ENCODE results near the gene CCDC17.
A peak's percentile ranks its signal among the peaks of the same experiment; 100 is the strongest.
"Not testable (repeated sequence)": the region's sequence is repeated elsewhere in the genome, so short reads cannot be mapped to it uniquely, and the experiment has no call there.

The CCDC17 gene

DNA sequence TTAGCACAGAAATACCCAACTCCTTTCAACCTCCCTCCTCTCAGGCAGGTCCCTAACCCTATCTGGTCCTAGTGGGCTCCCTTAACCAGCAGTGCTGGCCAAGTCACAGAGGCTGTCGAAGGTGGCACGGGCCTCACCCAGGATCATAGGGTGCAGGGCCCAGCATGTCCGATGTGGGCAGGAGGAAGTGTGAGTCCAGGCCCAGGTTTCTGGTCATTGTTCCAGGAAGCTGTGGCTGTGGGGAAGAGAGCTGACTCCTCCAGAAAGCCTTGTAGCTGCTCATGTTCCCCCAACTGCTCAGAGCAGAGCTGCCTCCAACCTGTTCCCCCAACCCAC, 2.4 kb downstream of the CCDC17 start:
- DNase-seq = no peak

- no peak for DNase-seq
Measured at GRCh38 chr1:45620588-45621500, 3.0 kb downstream of the CCDC17 start.

DNA sequence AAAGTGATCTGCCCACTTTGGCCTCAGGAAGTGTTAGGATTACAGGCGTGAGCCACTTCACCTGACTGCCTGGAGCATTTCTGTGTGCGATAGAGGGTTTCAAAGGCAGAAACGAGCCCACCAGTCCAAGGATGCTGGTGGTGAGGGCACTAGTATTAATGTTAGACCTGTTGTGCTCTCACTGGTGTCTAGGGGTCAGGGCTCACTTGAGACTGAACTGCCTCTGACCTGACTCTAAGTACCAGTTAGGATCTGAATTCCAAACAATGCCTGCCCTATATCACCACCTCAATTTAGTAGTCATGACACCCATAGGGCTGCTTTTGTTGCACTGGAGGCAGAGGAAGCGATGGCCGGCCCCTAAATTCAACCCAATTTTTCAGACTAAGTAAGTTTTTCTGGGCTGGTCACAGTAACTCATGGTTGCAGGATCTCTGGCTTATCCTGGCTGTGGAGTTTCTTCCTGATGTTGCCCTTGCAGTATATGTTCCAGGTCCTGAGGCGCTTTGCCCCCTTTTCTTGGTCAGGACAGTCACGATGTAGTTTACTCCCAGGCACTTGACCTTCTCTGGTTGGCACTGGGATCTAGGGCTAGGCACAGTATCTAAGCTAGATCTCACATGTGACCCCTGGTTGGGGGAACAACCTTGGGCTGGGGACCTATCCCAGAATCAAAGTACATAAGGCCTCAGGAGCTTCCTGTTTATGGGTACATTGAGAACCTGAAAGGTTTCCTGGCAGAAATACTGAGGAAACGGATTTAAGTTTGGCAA, 4.5 kb downstream of the CCDC17 start:
- no peak for DNase-seq

DNA sequence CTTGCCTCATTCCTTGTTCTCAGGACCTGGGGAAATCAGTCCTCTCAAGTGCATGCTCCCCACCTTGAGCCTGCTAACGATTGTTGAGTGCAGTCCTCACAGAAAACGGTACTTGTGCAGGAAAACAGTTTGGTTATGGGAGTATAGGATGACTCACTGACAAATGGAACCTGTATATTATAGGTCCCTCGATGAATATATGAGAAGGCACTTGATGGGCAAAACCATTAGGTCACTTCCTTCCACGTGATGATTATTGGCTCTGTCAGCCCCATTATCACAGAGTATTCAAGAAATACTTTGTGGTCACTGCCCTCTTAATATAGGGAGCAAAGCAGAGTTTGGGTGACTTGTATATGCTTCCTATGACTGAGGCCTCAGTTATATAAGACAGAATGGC, 6.2 kb downstream of the CCDC17 start:
- DNase-seq = no peak

GRCh38 chr1:45615885-45616284, 8.0 kb downstream of the CCDC17 start:
- DNase-seq = no peak

GRCh38 chr1:45612941-45613579, 10.8 kb downstream of the CCDC17 start:
- no peak for DNase-seq

DNA sequence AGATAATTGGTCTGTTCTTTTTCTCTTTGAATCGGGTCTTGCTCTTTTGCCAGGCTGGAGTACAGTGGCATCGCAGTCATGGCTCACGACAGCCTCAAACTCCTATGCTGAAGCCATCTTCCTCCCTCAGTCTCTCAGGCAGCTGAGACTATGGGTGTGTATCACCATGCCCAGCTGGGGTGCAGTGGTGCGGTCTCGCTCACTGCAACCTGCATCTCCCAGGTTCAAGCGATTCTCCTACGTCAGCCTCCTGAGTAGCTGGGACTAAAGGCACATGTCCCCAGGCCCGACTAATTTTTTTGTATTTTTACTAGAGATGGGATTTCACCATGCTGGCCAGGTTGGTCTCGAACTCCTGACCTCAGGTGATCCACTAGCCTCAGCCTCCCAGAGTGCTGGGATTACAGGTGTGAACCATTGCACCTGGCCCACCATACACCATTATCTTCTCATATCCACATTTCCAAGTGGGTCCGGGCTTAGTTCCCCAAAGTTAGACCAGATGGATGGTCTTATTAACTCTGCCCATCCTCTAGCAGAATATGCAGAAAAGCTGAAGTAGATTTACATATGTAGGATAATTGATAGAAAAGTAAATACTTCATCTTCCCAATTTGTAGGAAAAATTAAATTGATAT, 13.1 kb downstream of the CCDC17 start:
- no peak for DNase-seq

GRCh38 chr1:45608175-45609156, 15.4 kb downstream of the CCDC17 start:
- DNase-seq = no peak

DNA sequence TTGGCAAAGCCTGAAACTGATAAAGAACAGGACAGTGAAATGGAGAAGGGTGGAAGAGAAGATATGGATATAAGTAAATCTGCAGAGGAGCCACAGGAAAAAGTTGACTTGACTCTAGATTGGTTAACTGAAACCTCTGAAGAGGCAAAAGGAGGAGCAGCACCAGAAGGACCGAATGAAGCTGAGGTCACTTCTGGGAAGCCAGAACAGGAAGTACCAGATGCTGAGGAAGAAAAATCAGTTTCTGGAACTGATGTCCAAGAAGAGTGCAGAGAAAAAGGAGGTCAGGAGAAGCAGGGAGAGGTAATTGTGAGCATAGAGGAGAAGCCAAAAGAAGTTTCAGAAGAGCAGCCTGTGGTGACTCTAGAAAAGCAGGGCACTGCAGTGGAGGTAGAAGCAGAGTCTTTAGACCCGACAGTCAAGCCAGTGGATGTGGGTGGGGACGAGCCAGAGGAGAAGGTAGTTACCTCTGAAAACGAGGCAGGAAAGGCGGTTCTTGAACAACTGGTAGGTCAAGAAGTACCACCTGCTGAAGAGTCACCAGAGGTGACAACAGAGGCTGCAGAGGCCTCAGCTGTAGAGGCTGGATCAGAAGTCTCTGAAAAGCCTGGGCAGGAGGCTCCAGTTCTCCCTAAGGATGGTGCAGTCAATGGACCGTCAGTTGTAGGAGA, 16.3 kb downstream of the CCDC17 start:
- DNase-seq = no peak

- no peak for DNase-seq
Measured at GRCh38 chr1:45604239-45604638, 19.6 kb downstream of the CCDC17 start.

- not testable (repeated sequence) for DNase-seq
Measured at GRCh38 chr1:45596765-45597164, 27.1 kb downstream of the CCDC17 start.

- no peak for DNase-seq
Measured at GRCh38 chr1:45594412-45594811, 29.4 kb downstream of the CCDC17 start.

GRCh38 chr1:45589861-45590260, 34.0 kb downstream of the CCDC17 start:
- no peak for DNase-seq

GRCh38 chr1:45586769-45587168, 37.1 kb downstream of the CCDC17 start:
- no peak for DNase-seq

GRCh38 chr1:45585496-45586075, 38.3 kb downstream of the CCDC17 start:
- no peak for DNase-seq

- DNase-seq = no peak
Measured at GRCh38 chr1:45585110-45585426, 38.8 kb downstream of the CCDC17 start.

DNA sequence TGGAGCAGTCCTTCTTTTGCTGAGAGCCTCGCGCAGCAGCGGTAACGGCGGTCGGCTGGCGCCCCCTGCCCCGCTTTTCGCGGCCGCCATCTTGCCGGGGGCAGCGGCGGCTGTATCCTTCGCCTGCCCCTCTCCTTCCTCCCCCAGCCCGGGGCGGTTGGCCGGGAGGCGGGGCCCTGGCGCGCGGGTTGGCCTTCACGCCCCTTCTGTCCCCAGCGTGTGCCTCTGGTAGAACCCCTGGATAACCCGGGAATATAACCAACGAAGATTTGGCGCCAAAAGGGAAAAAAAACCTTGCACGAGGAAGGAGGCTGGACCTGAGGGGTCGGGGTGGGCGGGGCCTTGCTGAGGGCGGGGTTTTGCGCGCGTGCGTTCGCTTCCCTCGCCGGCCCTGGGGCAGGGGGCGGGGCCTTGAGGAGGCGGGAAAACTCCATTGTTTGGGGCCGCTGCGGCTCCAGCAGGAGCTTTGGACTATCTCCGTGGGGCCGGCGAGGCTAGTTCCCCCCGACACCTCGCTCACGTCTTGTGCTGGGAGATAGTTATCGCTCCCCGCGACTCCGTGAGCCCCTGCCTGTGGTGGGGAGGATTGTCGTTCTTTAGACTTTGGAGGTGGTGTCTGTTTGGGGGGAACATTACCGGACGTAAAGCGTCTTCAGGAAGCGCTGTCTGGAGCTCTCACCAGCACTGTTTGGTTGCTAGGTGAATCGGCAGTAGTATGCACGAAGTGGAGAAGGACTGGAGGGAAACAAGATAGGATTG, 39.3 kb downstream of the CCDC17 start:
- DNase-seq = peak; percentile 74

DNA sequence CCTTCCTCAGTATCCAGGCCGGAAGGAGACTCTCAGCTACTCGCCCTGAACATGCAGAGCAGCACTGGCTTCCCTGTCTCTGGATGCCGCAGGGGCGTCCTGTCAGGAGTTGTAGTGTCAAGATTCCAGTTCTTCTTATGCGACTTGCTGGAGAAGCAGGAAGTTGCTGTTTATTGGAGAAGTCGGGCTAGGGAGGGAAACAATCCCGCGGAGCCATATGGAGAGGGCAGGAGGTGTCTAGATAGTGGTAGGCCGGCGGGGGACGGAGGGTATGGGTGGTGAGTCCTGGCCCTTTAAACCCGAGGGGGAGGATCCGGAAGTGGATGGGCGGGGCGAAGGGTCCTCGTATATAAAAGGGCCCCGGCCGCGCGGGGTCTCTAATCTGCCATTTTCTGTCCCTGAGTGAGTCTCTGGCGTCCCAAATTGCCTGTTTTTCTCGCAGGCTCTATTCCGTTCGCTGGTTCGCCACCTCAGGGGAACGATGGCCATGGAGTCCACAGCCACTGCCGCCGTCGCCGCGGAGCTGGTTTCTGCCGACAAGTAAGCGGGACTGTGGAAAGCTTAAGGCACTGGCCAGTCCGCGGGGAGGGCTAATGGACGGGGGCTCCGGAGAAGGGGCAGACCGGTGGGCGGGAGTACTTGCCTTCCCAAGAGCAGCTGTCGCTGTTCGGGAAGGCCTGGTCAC, 40.0 kb downstream of the CCDC17 start, which contains the start of gene NASP:
NASP (plus strand) TSS at position 376 of the 685 bp plus-strand sequence; CDS start at position 482, 106 bp downstream.
- peak; percentile 73 for DNase-seq

DNA sequence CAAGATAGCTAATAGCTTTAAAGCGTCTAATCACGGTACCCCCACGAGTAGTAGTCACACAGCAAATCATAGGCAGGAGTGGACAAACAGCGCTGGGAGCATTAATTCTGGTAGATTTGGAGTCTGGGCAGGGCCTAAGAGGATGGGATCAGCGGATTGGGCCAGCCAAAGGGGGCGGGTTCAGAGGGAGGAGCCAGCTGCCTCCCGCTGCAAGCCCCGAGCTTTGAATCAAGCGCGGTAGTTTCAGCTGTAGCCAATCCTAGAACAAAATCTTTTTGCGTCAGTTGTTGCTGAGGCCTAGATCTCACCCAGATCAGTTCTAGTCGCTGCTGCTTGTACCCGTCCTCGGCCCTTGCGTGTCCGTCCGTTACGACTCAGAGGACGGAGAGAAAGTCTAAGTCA, 40.6 kb downstream of the CCDC17 start:
- DNase-seq = peak; percentile 82

Measured in GOT3 (cell line).